Endothelial cell of umbilical vein (primary cell): ENCODE results near the gene TMEM63B. TPM values are rescaled to one million over a fixed set of nuclear protein-coding genes. Genes with fewer than 3 reads are reported as not detected.

ENCODE experiments used
- BruUV-seq: library from RNA; stranded (reverse); fragments of 400-500 nt; replicated peaks from 2 replicates; lab custom pipeline; 2021; lab: Mats Ljungman, UMichigan
- CTCF ChIA-PET: fragments of 300-600, 350-600 bp; sonication (Branson Sonifier 250); formaldehyde crosslinking; loops from one replicate; lab custom pipeline; 2021; ENCODE audit warnings: antibody characterized with exemption, inconsistent platforms; lab: Charles Lee
- POLR2A ChIA-PET: fragments of 300-600, 350-600 bp; sonication (Branson Sonifier 250); formaldehyde crosslinking; loops from one replicate; lab custom pipeline; 2021; ENCODE audit warnings: antibody characterized with exemption, inconsistent platforms; lab: Charles Lee
- DNase-seq: peaks from one replicate; pipeline ENCODE4 v3.0.0-alpha.2; 2011; ENCODE audit warnings: low read depth, low spot score
- FAIRE-seq: peaks from 2 replicates; lab custom pipeline; 2011; peaks lifted over from hg19 to GRCh38; lab: Jason Lieb, UNC
- H2AFZ ChIP-seq: 2 replicates; pipeline ENCODE4 v1.6.0; 2012; ENCODE audit warnings: low read depth, low read length, control low read depth, inconsistent platforms
- H3K27ac ChIP-seq: 2 replicates; pipeline ENCODE4 v1.5.1; 2011; ENCODE audit warnings: low read depth, mild to moderate bottlenecking, control low read depth, low read length, moderate library complexity; ENCODE audit not compliant: insufficient read depth
- H3K27me3 ChIP-seq, 2 experiments: 2 replicates each; pipeline versions ENCODE4 v1.6.0 to v1.6.1; 2011; ENCODE audit warnings: low read length in 2 of 2, mixed read lengths in 1 of 2; ENCODE audit not compliant: control insufficient read depth in 2 of 2, insufficient read depth in 2 of 2
- H3K36me3 ChIP-seq, 2 experiments: 2 replicates in 1 of 2; 3 replicates in 1 of 2; pipeline ENCODE4 v1.5.1; 2011; ENCODE audit warnings: low read length in 2 of 2, mild to moderate bottlenecking in 1 of 2, moderate library complexity in 1 of 2; ENCODE audit not compliant: control insufficient read depth in 2 of 2, insufficient read depth in 2 of 2; ENCODE audit errors: extremely low read depth in 1 of 2
- H3K4me1 ChIP-seq: 3 replicates; pipeline ENCODE4 v1.5.1; 2011; ENCODE audit warnings: mild to moderate bottlenecking, low read length; ENCODE audit not compliant: control insufficient read depth, insufficient read depth; ENCODE audit errors: extremely low read depth
- H3K4me2 ChIP-seq: 2 replicates; pipeline ENCODE4 v1.6.1; 2011; ENCODE audit warnings: low read length, control low read depth, mixed read lengths; ENCODE audit not compliant: insufficient read depth
- H3K4me3 ChIP-seq, 3 experiments: fragments of 200-600 bp in 1 of 3; sonication (generic), shearing (Covaris generic) in 1 of 3; replicated peaks in 1 of 3; 2 replicates each; pipeline ENCODE4 v1.5.1; 2011 to 2016; ENCODE audit warnings: control low read depth in 3 of 3, low read length in 3 of 3, mild to moderate bottlenecking in 2 of 3, inconsistent platforms in 1 of 3, low read depth in 1 of 3, moderate library complexity in 1 of 3; ENCODE audit not compliant: insufficient read depth in 1 of 3
- H3K79me2 ChIP-seq: 2 replicates; pipeline ENCODE4 v1.6.0; 2012; ENCODE audit warnings: low read length, inconsistent platforms; ENCODE audit not compliant: control insufficient read depth, insufficient read depth
- H3K9ac ChIP-seq: replicated peaks from 2 replicates; pipeline ENCODE3; 2011; ENCODE audit warnings: low read length, control low read depth; ENCODE audit not compliant: insufficient read depth; ENCODE audit errors: extremely low read depth
- H3K9me1 ChIP-seq: replicated peaks from 3 replicates; pipeline ENCODE4 v1.6.0; 2011; ENCODE audit warnings: mild to moderate bottlenecking, low read length; ENCODE audit not compliant: control insufficient read depth, insufficient read depth; ENCODE audit errors: extremely low read depth
- H3K9me3 ChIP-seq: replicated peaks from 2 replicates; pipeline ENCODE4 v1.5.1; 2012; ENCODE audit warnings: low read length, inconsistent platforms; ENCODE audit not compliant: control insufficient read depth, insufficient read depth
- H4K20me1 ChIP-seq: replicated peaks from 2 replicates; pipeline ENCODE3; 2011; ENCODE audit warnings: mild to moderate bottlenecking, low read length; ENCODE audit not compliant: control insufficient read depth, insufficient read depth; ENCODE audit errors: extremely low read depth
- EZH2 ChIP-seq: IDR thresholded peaks from 2 replicates; pipeline ENCODE4 v1.6.1; 2012; ENCODE audit warnings: borderline replicate concordance, low read depth, mild to moderate bottlenecking, moderate library complexity, low read length, inconsistent platforms; ENCODE audit not compliant: severe bottlenecking
- FOS ChIP-seq: IDR thresholded peaks from 2 replicates; pipeline ENCODE4 v1.6.1; 2011; ENCODE audit warnings: mild to moderate bottlenecking, low read length, moderate library complexity, borderline replicate concordance; ENCODE audit not compliant: insufficient read depth
- GATA2 ChIP-seq: IDR thresholded peaks from 2 replicates; pipeline ENCODE4 v1.7.0; 2011; ENCODE audit warnings: low read depth, mild to moderate bottlenecking, moderate library complexity, mixed read lengths, low read length; ENCODE audit not compliant: insufficient read length, insufficient read depth
- JUN ChIP-seq: IDR thresholded peaks from 2 replicates; pipeline ENCODE4 v1.6.1; 2011; ENCODE audit warnings: borderline replicate concordance, low read depth; ENCODE audit not compliant: insufficient read length, insufficient read depth
- MYC ChIP-seq: IDR thresholded peaks from one replicate; pipeline ENCODE4 v1.6.1; 2011; ENCODE audit warnings: mild to moderate bottlenecking, low read depth, low read length
- POLR2A ChIP-seq: IDR thresholded peaks from 2 replicates; pipeline ENCODE4 v1.6.1; 2012; ENCODE audit warnings: low read depth, mild to moderate bottlenecking, control low read depth, low read length
- POLR2AphosphoS5 ChIP-seq: IDR thresholded peaks from 2 replicates; pipeline ENCODE4 v1.6.1; 2012; ENCODE audit warnings: low read depth, mild to moderate bottlenecking, control low read depth, low read length, moderate library complexity; ENCODE audit not compliant: insufficient read depth
- dilution Hi-C: fragments of 300-500 bp; cut with MboI; formaldehyde crosslinking; loops from one replicate; pipeline ENCODE4 v1.15.0; 2019; ENCODE audit warnings: low sequenced_read_pairs; ENCODE audit not compliant: extremely low pct_ligation_motif_present
- intact Hi-C: fragments of 100-400 bp; cut with micrococcal nuclease; formaldehyde crosslinking; loops from one replicate; pipeline ENCODE4 v1.10.0; 2022
- polyA plus RNA-seq, 4 experiments: library from polyadenylated mRNA; depleted of rRNA in 3 of 4; stranded (reverse) in 3 of 4; unstranded in 1 of 4; fragments of >200 nt; gene quantifications; 2 replicates each; pipeline versions ENCODE4 v1.2.1 to v1.2.3, GENCODE V29; 2011 to 2012; ENCODE audit warnings: missing spikeins in 1 of 4
- total RNA-seq: library from RNA; stranded (reverse); gene quantifications from 2 replicates; pipeline ENCODE4 v1.2.3, GENCODE V29; 2021
- TF ChIP-seq, protein P1 (sequence below): IDR thresholded peaks from 2 replicates; pipeline ENCODE4 v1.6.1; 2011; ENCODE audit not compliant: insufficient read depth, insufficient read length
- TF ChIP-seq, protein P2 (sequence below), 2 donors: IDR thresholded peaks; 1 replicate in 1 of 2; 2 replicates in 1 of 2; pipeline ENCODE4 v1.5.1; 2011; ENCODE audit warnings: low read length in 2 of 2, mild to moderate bottlenecking in 2 of 2, moderate library complexity in 2 of 2, control low read depth in 1 of 2, inconsistent platforms in 1 of 2, low read depth in 1 of 2; ENCODE audit not compliant: insufficient read depth in 1 of 2; ENCODE audit errors: extremely low read depth in 1 of 2

Gene TMEM63B
- total and polyA plus RNA-seq, 2 donors (not counting 3 experiments of a cell fraction or from before 2014, with no cell fraction given) = 49.7 to 56.1 TPM

- no peaks in the 10 kb centered on the region for H4K20me1 ChIP-seq
- intact Hi-C loops = loop anchor here (1.0 kb wide), 6 partner anchors 49 to 166 kb away; partner anchors contain the start of gene SLC35B2
- FAIRE-seq (no peak), DNase-seq (no peak)
- CTCF ChIA-PET = interaction anchor here (1.0 to 6.1 kb wide), 20 partner anchors 10 to 168 kb away, joined by 3 to 148 read pairs (median 9); partner anchors contain the start of genes HSP90AB1, SLC29A1 and SLC35B2
- H3K4me1 ChIP-seq = peaks cover 11% of the 10 kb centered on the region
- H3K4me2 ChIP-seq = no peak overlapping the region
- POLR2A ChIA-PET = interaction anchor here (1.3 kb wide), 1 partner anchor 75 kb away, joined by 9 read pairs; the partner anchor contains the start of gene HSP90AB1
- BruUV-seq = no TSS peak
- no peaks in the 10 kb centered on the region for H3K36me3 ChIP-seq
- dilution Hi-C loops = no loop called here
- H3K9ac ChIP-seq = no peak overlapping the region
- peaks cover 0 to 9% of the 10 kb centered on the region in 2 experiments for H3K27me3 ChIP-seq
- no peak overlapping the region for H2AFZ ChIP-seq
- no peaks in the 10 kb centered on the region for H3K9me3 ChIP-seq
- no peak overlapping the region for H3K27ac ChIP-seq
- H3K9me1 ChIP-seq = no peaks in the 10 kb centered on the region
- no peaks in the 10 kb centered on the region for H3K79me2 ChIP-seq
- H3K4me3 ChIP-seq = no peak overlapping the region
- no peak for TF ChIP-seq JUN
- no peak for TF ChIP-seq POLR2A
- TF ChIP-seq POLR2AphosphoS5 = no peak
- TF ChIP-seq EZH2 = no peak
- TF ChIP-seq FOS = no peak
- no peak for TF ChIP-seq GATA2
- no peak for TF ChIP-seq MYC
- TF ChIP-seq, protein P1, sequence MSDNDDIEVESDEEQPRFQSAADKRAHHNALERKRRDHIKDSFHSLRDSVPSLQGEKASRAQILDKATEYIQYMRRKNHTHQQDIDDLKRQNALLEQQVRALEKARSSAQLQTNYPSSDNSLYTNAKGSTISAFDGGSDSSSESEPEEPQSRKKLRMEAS = no peak
- TF ChIP-seq, protein P2, sequence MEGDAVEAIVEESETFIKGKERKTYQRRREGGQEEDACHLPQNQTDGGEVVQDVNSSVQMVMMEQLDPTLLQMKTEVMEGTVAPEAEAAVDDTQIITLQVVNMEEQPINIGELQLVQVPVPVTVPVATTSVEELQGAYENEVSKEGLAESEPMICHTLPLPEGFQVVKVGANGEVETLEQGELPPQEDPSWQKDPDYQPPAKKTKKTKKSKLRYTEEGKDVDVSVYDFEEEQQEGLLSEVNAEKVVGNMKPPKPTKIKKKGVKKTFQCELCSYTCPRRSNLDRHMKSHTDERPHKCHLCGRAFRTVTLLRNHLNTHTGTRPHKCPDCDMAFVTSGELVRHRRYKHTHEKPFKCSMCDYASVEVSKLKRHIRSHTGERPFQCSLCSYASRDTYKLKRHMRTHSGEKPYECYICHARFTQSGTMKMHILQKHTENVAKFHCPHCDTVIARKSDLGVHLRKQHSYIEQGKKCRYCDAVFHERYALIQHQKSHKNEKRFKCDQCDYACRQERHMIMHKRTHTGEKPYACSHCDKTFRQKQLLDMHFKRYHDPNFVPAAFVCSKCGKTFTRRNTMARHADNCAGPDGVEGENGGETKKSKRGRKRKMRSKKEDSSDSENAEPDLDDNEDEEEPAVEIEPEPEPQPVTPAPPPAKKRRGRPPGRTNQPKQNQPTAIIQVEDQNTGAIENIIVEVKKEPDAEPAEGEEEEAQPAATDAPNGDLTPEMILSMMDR (IDR thresholded peaks at IDR 0.05; ENCODE audit: extremely low read depth in 1 of 2, insufficient read depth in 1 of 2, low read depth in 1 of 2, low read length in 2 of 2) = no peak
Observed at GRCh38 chr6:44171899-44172546, 44.7 kb downstream of the TMEM63B start.
